PC-3 (cell line): ENCODE data around the gene PIM3. TPM values are rescaled to one million over a fixed set of nuclear protein-coding genes. Genes with fewer than 3 reads are reported as not detected.

Experiments
- ATAC-seq: fragments of 200-7000 bp; cut with Tn5 transposase; 2 replicates; pipeline ENCODE4 v1.9.1; 2020; ENCODE audit warnings: mild to moderate bottlenecking, moderate library complexity
- BruUV-seq: library from RNA; stranded (reverse); fragments of 400-500 nt; replicated peaks from 2 replicates; lab custom pipeline; 2021; lab: Mats Ljungman, UMichigan
- CTCF ChIA-PET: fragments of 300-600 bp; sonication (Branson Sonifier 250); formaldehyde crosslinking; loops from one replicate; lab custom pipeline; 2022; ENCODE audit warnings: antibody characterized with exemption; lab: Charles Lee
- POLR2A ChIA-PET: fragments of 300-600 bp; sonication (Branson Sonifier 250); formaldehyde crosslinking; loops from one replicate; lab custom pipeline; 2022; ENCODE audit warnings: antibody characterized with exemption; ENCODE audit not compliant: unreplicated experiment; lab: Charles Lee
- DNase-seq: peaks from one replicate; pipeline ENCODE4 v3.0.0-alpha.2; 2015
- H2AFZ ChIP-seq: fragments of 300-600 bp; sonication (generic); 2 replicates; pipeline ENCODE4 v1.6.0; 2016; ENCODE audit warnings: antibody characterized with exemption, low read length
- H3F3A ChIP-seq: fragments of 300-600 bp; sonication (generic); one replicate; pipeline ENCODE4 v1.6.0; 2017; ENCODE audit warnings: antibody characterized with exemption, low read length, control low read depth, mild to moderate bottlenecking; ENCODE audit not compliant: unreplicated experiment
- H3K27ac ChIP-seq: fragments of 300-600 bp; sonication (generic); 2 replicates; pipeline ENCODE4 v1.5.1; 2016; ENCODE audit warnings: mild to moderate bottlenecking, low read length
- H3K27me3 ChIP-seq: fragments of 300-600 bp; sonication (generic); 2 replicates; pipeline ENCODE4 v1.6.1; 2016; ENCODE audit warnings: low read length, mixed read lengths
- H3K36me3 ChIP-seq: fragments of 300-600 bp; sonication (generic); 2 replicates; pipeline ENCODE4 v1.6.1; 2016; ENCODE audit warnings: low read depth, mixed run types, low read length, mixed read lengths
- H3K4me1 ChIP-seq: fragments of 300-600 bp; sonication (generic); 2 replicates; pipeline ENCODE4 v1.5.1; 2016; ENCODE audit warnings: low read length; ENCODE audit not compliant: insufficient read depth
- H3K4me2 ChIP-seq: fragments of 300-600 bp; sonication (generic); 2 replicates; pipeline ENCODE4 v1.6.0; 2016; ENCODE audit warnings: low read length
- H3K4me3 ChIP-seq: fragments of 300-600 bp; sonication (generic); 2 replicates; pipeline ENCODE4 v1.5.1; 2016; ENCODE audit warnings: mild to moderate bottlenecking, low read length, mixed read lengths
- H3K79me2 ChIP-seq: fragments of 300-600 bp; sonication (generic); 2 replicates; pipeline ENCODE4 v1.6.1; 2017; ENCODE audit warnings: low read length, mixed read lengths
- H3K9ac ChIP-seq: fragments of 300-600 bp; sonication (generic); 2 replicates; pipeline ENCODE4 v1.6.0; 2016; ENCODE audit warnings: mild to moderate bottlenecking, low read length
- H3K9me2 ChIP-seq: fragments of 300-600 bp; sonication (generic); replicated peaks from 2 replicates; pipeline ENCODE4 v1.6.1; 2016; ENCODE audit warnings: mixed run types, low read length, mixed read lengths
- H3K9me3 ChIP-seq: fragments of 300-600 bp; sonication (generic); 2 replicates; pipeline ENCODE4 v1.6.1; 2016; ENCODE audit warnings: low read length, mixed read lengths
- H4K20me1 ChIP-seq: fragments of 300-600 bp; sonication (generic); 2 replicates; pipeline ENCODE4 v1.6.1; 2016; ENCODE audit warnings: low read length, mixed read lengths
- CTCF ChIP-seq: fragments of 300-600 bp; sonication (generic); conservative IDR thresholded peaks from 2 replicates; pipeline ENCODE4 v1.5.1; 2017; ENCODE audit warnings: antibody characterized with exemption, low read depth, mild to moderate bottlenecking, low read length
- EZH2 ChIP-seq: fragments of 300-600 bp; sonication (generic); IDR thresholded peaks from one replicate; pipeline ENCODE4 v1.6.1; 2017; ENCODE audit warnings: antibody characterized with exemption, mild to moderate bottlenecking, low read length; ENCODE audit not compliant: unreplicated experiment
- EZH2phosphoT487 ChIP-seq: fragments of 300-600 bp; sonication (generic); IDR thresholded peaks from 2 replicates; pipeline ENCODE4 v1.6.1; 2018; ENCODE audit warnings: mild to moderate bottlenecking, antibody characterized with exemption, low read length, borderline replicate concordance
- intact Hi-C: fragments of 100-400 bp; cut with micrococcal nuclease; formaldehyde crosslinking; loops from 2 replicates; pipeline ENCODE4 v1.9.0; 2023
- total RNA-seq: library from RNA; depleted of rRNA; stranded (reverse); fragments of >200 nt; gene quantifications from 2 replicates; pipeline ENCODE4 v1.2.3, GENCODE V29; 2014

Gene PIM3
- total RNA-seq, 1 experiment from 2014 or later, result 61.7 TPM

- intact Hi-C loops, result loop anchor here (2.0 to 5.0 kb wide), 2 partner anchors 38 to 61 kb away; no protein-coding TSS in a partner anchor
- Histone ChIP-seq H3K36me3 (no peaks in the 10 kb centered on the region), H3K9ac (no peak overlapping the region), H3K9me2 (no peaks in the 10 kb centered on the region), H3K9me3 (peaks cover 5% of the 10 kb centered on the region; the same call in 1 of the 2 replicates), H3K4me3 (no peak overlapping the region), H3K27ac (no peak overlapping the region), H3F3A (no peaks in the 10 kb centered on the region), H3K27me3 (no peaks in the 10 kb centered on the region), H2AFZ (no peak overlapping the region), H3K4me1 (no peaks in the 10 kb centered on the region), H4K20me1 (no peaks in the 10 kb centered on the region), H3K79me2 (no peaks in the 10 kb centered on the region), H3K4me2 (no peak overlapping the region)
- TF ChIP-seq CTCF (peak; percentile 71), EZH2phosphoT487 (no peak)
- CTCF ChIA-PET, result interaction anchor here (0.6 to 1.2 kb wide), 2 partner anchors 20 to 37 kb away, joined by 3 to 4 read pairs; no protein-coding TSS in a partner anchor
- BruUV-seq, result no TSS peak
- POLR2A ChIA-PET, result no interaction called here
- DNase-seq (peak; percentile 60), ATAC-seq (peak; percentile 90)
Observed at GRCh38 chr22:49992921-49993648, 32.5 kb downstream of the PIM3 start.

GRCh38 chr22:49993649-49994360 is 33.2 kb downstream of the PIM3 start:
- Histone ChIP-seq H3K9ac (no peak overlapping the region), H3K79me2 (no peaks in the 10 kb centered on the region), H3K27me3 (no peaks in the 10 kb centered on the region), H4K20me1 (no peaks in the 10 kb centered on the region), H3K9me2 (no peaks in the 10 kb centered on the region), H2AFZ (no peak overlapping the region), H3K9me3 (peaks cover 5% of the 10 kb centered on the region; the same call in 1 of the 2 replicates), H3K4me2 (no peak overlapping the region), H3F3A (no peaks in the 10 kb centered on the region), H3K4me1 (no peaks in the 10 kb centered on the region), H3K36me3 (no peaks in the 10 kb centered on the region), H3K27ac (no peak overlapping the region), H3K4me3 (no peak overlapping the region)
- intact Hi-C loops, result loop anchor here (2.0 to 5.0 kb wide), 2 partner anchors 37 to 62 kb away; no protein-coding TSS in a partner anchor
- no peak for ATAC-seq
- ChIA-PET CTCF (interaction anchor here (0.6 to 1.2 kb wide), 2 partner anchors 20 to 37 kb away, joined by 3 to 4 read pairs; no protein-coding TSS in a partner anchor), POLR2A (no interaction called here)
- DNase-seq, result no peak
- TF ChIP-seq EZH2phosphoT487, result no peak
- TF ChIP-seq EZH2, result no peak
- 0 out of 2 replicates have a peak, but pooled peaks have one; percentile 0 for TF ChIP-seq CTCF
- BruUV-seq, result no TSS peak
